GM15510 (cell line): Measurements from ENCODE around the gene CEP350.

Experiments used
- POLR2A ChIP-seq: IDR thresholded peaks from 3 replicates; pipeline ENCODE4 v1.6.1; 2011; ENCODE audit warnings: borderline replicate concordance; ENCODE audit not compliant: insufficient read length; ENCODE audit errors: extremely low read depth

The CEP350 gene

GRCh38 chr1:179968284-179968993 is 13.8 kb downstream of the CEP350 start:
- no peak for TF ChIP-seq POLR2A

- no peak for TF ChIP-seq POLR2A
Measured at GRCh38 chr1:179968994-179969919, 14.6 kb downstream of the CEP350 start.

- TF ChIP-seq POLR2A: no peak
Measured at GRCh38 chr1:179969962-179970361, 15.4 kb downstream of the CEP350 start.

GRCh38 chr1:179971563-179972496 is 17.2 kb downstream of the CEP350 start:
- TF ChIP-seq POLR2A: no peak

- no peak for TF ChIP-seq POLR2A
Measured at GRCh38 chr1:179973198-179974110, 18.8 kb downstream of the CEP350 start.

GRCh38 chr1:179976970-179977651 is 22.5 kb downstream of the CEP350 start:
- TF ChIP-seq POLR2A: no peak

GRCh38 chr1:179978199-179979079 is 23.8 kb downstream of the CEP350 start:
- TF ChIP-seq POLR2A: no peak

GRCh38 chr1:179984101-179984500 is 29.5 kb downstream of the CEP350 start:
- TF ChIP-seq POLR2A: no peak

GRCh38 chr1:179984942-179985341 is 30.3 kb downstream of the CEP350 start:
- TF ChIP-seq POLR2A: no peak

- TF ChIP-seq POLR2A: no peak
Measured at GRCh38 chr1:179990847-179991246, 36.2 kb downstream of the CEP350 start.

GRCh38 chr1:179995576-179995975 is 41.0 kb downstream of the CEP350 start:
- no peak for TF ChIP-seq POLR2A

GRCh38 chr1:179996099-179996498 is 41.5 kb downstream of the CEP350 start:
- TF ChIP-seq POLR2A: no peak
